Measurements from ENCODE around the gene KLK8. TPM values are rescaled to one million over a fixed set of nuclear protein-coding genes. Genes with fewer than 3 reads are reported as not detected.
A peak's percentile ranks its signal among the peaks of the same experiment; 100 is the strongest.
"Not testable (repeated sequence)": the region's sequence is repeated elsewhere in the genome, so short reads cannot be mapped to it uniquely, and the experiment has no call there.

Gene KLK8
- total and polyA plus RNA-seq, 7 donors, result not detected

DNA sequence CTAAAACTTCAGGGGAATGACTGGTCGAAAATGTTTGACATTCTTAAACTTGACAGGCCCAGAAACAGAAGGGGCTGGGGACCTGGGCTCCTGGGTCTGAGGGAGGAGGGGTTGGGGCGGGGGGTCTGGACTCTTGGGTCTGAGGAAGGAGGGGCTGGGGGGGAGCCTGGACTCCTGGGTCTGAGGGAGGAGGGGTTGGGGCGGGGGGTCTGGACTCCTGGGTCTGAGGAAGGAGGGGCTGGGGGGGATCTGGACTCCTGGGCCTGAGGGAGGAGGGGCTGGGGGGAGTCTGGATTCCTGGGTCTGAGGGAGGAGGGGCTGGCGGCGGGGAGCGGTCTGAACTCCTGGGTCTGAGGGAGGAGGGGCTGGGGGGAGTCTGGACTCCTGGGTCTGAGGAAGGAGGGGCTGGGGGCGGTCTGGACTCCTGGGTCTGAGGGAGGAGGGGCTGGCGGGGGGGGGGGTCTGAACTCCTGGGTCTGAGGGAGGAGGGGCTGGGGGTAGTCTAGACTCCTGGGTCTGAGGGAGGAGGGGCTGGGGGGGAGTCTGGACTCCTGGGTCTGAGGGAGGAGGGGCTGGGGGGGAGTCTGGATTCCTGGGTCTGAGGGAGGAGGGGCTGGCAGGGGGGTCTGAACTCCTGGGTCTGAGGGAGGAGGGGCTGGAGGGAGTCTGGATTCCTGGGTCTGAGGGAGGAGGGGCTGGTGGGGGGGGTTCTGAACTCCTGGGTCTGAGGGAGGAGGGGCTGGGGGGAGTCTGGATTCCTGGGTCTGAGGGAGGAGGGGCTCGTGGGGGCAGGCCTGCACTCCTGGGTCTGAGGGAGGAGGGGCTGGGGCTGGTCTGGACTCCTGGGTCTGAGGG is 26.5 kb downstream of the KLK8 start:
- intact Hi-C loops (cut with DNase I), result no loop called here
- Histone ChIP-seq H3K4me1 (no peaks in the 10 kb centered on the region), H3K9me3 (no peaks in the 10 kb centered on the region), H3K27me3 (peaks cover 0 to 66% (median 13%) of the 10 kb centered on the region in 3 donors), H3K36me3 (no peaks in the 10 kb centered on the region), H3K4me3 (no peak overlapping the region), H3K27ac (no peak overlapping the region)
- no peak for TF ChIP-seq EP300 (IDR thresholded peaks at IDR 0.05)
- TF ChIP-seq POLR2A (IDR thresholded peaks at IDR 0.05), result no peak
- TF ChIP-seq POLR2AphosphoS5 (IDR thresholded peaks at IDR 0.05), result no peak
- TF ChIP-seq, protein P1, sequence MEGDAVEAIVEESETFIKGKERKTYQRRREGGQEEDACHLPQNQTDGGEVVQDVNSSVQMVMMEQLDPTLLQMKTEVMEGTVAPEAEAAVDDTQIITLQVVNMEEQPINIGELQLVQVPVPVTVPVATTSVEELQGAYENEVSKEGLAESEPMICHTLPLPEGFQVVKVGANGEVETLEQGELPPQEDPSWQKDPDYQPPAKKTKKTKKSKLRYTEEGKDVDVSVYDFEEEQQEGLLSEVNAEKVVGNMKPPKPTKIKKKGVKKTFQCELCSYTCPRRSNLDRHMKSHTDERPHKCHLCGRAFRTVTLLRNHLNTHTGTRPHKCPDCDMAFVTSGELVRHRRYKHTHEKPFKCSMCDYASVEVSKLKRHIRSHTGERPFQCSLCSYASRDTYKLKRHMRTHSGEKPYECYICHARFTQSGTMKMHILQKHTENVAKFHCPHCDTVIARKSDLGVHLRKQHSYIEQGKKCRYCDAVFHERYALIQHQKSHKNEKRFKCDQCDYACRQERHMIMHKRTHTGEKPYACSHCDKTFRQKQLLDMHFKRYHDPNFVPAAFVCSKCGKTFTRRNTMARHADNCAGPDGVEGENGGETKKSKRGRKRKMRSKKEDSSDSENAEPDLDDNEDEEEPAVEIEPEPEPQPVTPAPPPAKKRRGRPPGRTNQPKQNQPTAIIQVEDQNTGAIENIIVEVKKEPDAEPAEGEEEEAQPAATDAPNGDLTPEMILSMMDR (IDR thresholded peaks at IDR 0.05), result no peak
- WGBS, 2 donors, result 24 to 41% methylated on average over 9 of the region's 9 CpGs
- DNase-seq, result peak; percentile 13

DNA sequence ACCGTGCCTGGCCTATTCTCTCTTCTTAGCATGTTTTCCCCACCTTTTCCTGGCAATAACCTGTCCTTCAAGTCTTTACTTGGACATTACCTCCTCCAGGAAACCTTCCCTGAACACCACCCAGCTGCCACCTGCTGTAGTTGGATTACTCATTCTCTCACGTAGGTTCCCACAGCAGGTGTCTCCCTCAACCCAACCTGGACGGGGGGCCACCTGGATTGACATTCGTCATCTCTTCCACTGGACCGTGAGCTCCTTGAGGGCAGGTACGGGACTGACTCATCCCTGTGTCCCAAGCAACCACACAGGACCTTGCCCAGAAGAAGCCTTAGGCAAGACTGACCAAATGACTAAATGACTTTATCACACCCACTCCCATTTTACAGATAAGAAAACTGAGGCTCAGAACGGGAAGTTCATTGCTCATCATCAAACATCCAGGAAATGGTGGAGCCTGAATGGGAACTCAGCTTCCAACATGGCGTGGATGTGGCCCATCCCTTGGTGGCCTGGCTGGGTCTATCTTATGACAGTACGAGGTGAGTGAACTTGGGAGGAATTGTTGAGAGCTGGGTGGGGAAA is 28.5 kb downstream of the KLK8 start:
- Histone ChIP-seq H3K4me3 (no peak overlapping the region), H3K4me1 (no peaks in the 10 kb centered on the region), H3K9me3 (no peaks in the 10 kb centered on the region), H3K27ac (no peak overlapping the region), H3K36me3 (no peaks in the 10 kb centered on the region), H3K27me3 (peaks cover 0 to 76% (median 13%) of the 10 kb centered on the region in 3 donors)
- no peak for TF ChIP-seq POLR2A (IDR thresholded peaks at IDR 0.05)
- TF ChIP-seq POLR2AphosphoS5 (IDR thresholded peaks at IDR 0.05), result no peak
- TF ChIP-seq, protein P1 (IDR thresholded peaks at IDR 0.05), result no peak
- intact Hi-C loops (cut with DNase I), result no loop called here
- DNase-seq, result no peak
- 66 to 80% methylated on average over 9 of the region's 9 CpGs for WGBS, 2 donors

DNA sequence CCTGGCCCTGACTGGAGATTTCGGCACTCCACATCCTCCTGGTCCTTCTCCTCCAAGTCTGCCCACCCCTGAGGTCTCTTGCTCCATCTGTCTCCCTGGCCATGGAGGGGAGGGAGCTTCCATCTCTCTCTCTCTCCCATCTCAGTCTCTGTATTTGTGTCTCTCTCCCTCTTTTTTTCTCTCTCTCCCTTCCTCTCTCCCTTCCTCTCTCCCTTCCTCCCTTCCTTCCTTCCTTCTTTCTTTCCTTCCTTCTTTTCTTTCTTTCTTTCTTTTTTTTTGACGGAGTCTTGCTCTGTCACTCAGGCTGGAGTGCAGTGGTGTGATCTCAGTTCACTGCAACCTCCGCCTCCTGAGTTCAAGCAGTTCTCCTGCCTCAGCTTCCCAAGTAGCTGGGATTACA is 31.6 kb downstream of the KLK8 start:
- DNase-seq; H3K27ac ChIP-seq; H3K36me3 ChIP-seq; H3K4me1 ChIP-seq; H3K9me3 ChIP-seq; H3K4me3 ChIP-seq; intact Hi-C loops (cut with DNase I): not testable (repeated sequence)
- WGBS, 2 donors, result 83 to 84% methylated on average over 3 of the region's 3 CpGs
- peaks cover 0 to 75% (median 11%) of the 10 kb centered on the region in 3 donors for H3K27me3 ChIP-seq

DNA sequence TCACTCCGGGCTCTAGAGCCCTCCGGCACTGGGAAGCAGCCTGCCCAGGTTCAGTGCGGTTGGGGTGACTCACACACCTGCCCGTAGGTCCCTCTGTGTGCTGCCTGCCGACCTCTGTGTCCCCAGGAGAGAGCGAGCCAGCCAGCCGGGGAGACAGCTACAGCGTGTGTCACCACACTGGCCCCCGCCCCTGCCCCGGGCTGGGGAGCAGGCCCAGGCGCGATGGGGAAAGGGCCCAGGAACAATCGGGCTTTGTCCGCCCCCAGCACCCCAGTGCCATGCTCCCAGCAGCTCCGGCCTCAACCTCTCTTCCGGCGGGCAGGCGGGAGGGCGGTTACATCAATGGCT is 32.0 kb downstream of the KLK8 start, which contains the start of gene KLK6:
Gene KLK6, minus strand, starts transcription at position 179 of the 348 bp plus-strand sequence. CDS start 1,487 bp downstream, outside the sequence.
- Histone ChIP-seq H3K9me3 (no peaks in the 10 kb centered on the region), H3K36me3 (no peaks in the 10 kb centered on the region), H3K27me3 (peaks cover 0 to 73% (median 11%) of the 10 kb centered on the region in 3 donors), H3K27ac (no peak within 1 kb of the TSS), H3K4me3 (no peak within 1 kb of the TSS), H3K4me1 (no peaks in the 10 kb centered on the region)
- no peak for TF ChIP-seq EP300 (IDR thresholded peaks at IDR 0.05)
- TF ChIP-seq POLR2AphosphoS5 (IDR thresholded peaks at IDR 0.05), result no peak
- TF ChIP-seq, protein P1 (IDR thresholded peaks at IDR 0.05), result no peak
- TF ChIP-seq POLR2A (IDR thresholded peaks at IDR 0.05), result no peak
- intact Hi-C loops (cut with DNase I), result no loop called here
- WGBS, 2 donors, result 68 to 74% methylated on average over 19 of the region's 19 CpGs
- no peak for DNase-seq

DNA sequence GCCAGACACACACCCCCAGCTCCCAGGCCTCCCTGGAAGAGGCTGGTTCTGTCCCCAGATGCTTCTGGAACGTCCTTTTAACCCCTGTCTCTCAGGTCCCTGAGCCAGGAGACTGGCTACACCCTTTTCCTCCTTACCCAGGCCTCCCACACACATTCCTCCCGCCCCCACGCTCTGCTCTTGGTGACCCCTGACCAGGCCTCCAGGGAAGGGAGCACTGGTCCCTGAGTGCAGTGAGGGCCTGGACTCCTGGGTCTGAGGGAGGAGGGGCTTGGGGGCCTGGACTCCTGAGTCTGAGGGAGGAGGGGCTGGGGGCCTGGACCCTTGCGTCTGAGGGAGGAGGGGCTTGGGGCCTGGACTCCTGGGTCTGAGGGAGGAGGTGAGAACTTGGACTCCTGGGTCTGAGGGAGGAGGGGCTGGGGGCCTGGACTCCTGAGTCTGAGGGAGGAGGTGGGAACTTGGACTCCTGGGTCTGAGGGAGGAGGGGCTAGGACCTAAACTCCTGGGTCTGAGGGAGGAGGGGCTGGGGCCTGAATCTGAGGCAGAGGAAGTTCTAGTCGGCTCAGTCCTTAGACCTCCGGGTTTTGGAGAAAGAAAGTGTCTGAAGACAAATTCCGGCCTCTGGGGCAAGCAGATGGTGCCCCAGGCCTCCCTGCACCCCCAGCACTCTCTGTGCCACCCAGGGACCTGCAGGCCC is 32.5 kb downstream of the KLK8 start:
- no peaks in the 10 kb centered on the region for H3K36me3 ChIP-seq
- H3K4me1 ChIP-seq, result no peaks in the 10 kb centered on the region
- TF ChIP-seq POLR2A (IDR thresholded peaks at IDR 0.05), result no peak
- no peak for TF ChIP-seq POLR2AphosphoS5 (IDR thresholded peaks at IDR 0.05)
- TF ChIP-seq EP300 (IDR thresholded peaks at IDR 0.05), result no peak
- TF ChIP-seq, protein P1 (IDR thresholded peaks at IDR 0.05), result no peak
- peaks cover 0 to 67% (median 11%) of the 10 kb centered on the region in 3 donors for H3K27me3 ChIP-seq
- no peaks in the 10 kb centered on the region for H3K9me3 ChIP-seq
- no peak overlapping the region for H3K4me3 ChIP-seq
- intact Hi-C loops (cut with DNase I), result no loop called here
- 35 to 46% methylated on average over 7 of the region's 7 CpGs for WGBS, 2 donors
- DNase-seq, result no peak
- no peak overlapping the region for H3K27ac ChIP-seq

All from sigmoid colon (tissue), 7 donors.